NCI-H2227 (cell line): ENCODE measurements around the gene PRXL2B.

Experiments used
- DNase-seq: peaks from one replicate; lab custom pipeline; 2025; ENCODE audit not compliant: unreplicated experiment; lab: John Stamatoyannopoulos, UW

The PRXL2B gene

DNA sequence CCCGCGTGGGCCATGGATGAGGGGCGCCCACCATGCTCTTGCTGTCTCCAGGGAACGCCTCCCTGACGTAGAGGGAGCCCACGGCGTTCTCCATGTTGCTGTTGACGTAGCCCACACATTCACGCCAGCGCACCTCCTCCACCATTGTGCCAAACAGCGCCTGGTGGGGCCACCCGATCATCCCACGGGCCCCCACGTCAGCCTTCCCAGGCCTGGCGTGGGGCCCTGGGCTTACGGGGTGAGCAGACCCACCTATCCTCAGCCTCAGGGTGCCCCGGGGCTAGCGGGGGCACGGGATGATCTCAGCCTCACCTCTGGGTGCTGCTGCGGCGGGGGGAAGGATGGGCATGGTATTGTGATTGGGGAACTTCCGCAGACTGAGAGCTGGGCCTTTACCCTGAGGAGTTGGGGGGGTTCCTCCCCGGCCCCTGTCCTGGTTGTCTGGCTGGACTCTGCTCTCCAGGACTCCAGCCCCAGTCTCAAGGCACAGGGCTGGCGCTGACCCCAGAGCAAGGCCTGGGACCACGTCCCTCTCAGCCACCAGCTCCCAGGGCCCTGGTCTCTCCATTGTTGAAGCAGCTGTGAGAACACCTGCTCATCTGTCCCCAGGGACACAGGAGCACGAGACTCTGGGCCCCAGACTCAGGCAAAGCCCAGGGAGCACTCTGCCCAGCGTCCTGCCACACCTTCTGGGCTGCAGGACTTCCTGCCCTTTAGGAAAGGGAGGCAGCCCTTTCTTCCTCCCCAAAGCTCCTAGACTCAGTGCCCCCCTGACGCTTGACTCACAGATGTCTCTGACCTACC lies 10.2 kb downstream of the PRXL2B start:
- no peak for DNase-seq

DNA sequence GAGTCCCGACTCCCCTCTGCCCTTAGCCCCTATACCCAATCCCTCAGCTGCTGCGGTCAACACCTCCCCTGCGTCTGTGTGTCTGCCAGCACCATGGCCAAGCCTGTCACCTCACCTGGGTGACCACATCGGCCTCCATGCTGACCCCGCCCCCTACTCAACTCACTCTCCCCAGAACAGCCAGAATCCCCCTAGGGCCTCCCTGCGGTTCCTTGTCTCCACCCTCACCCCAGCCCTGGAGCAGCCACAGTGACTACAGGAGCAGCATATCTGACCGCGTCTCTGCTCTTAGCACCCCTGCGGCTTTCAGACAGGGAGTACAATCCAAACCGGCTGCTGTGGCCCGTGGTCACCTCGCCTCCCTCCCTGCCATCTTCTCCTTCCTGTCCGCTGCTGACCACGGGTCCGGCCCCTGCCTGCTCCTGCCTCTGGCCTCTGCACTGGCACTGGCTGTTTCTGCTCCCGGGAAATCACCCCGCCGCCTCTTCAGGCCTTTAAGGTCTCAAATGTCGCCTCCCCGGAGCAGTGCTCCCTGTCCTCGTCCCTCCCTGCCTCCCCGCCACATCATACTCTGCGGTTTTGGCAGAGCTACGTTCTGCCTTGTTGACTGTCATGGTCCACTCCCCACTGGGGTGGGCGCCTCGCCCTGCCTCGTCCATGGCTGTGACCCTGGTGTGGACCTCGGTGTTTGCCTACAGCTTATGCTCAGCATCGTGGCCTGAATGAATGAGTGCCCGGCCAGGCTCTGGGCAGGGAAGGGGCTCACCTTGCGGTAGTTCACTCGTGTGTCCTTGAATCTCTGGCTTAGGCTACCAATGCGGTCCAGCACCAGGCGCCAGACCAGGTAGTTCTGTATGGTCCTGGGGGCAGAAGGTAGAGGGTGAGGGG lies 11.1 kb downstream of the PRXL2B start:
- DNase-seq: no peak

DNA sequence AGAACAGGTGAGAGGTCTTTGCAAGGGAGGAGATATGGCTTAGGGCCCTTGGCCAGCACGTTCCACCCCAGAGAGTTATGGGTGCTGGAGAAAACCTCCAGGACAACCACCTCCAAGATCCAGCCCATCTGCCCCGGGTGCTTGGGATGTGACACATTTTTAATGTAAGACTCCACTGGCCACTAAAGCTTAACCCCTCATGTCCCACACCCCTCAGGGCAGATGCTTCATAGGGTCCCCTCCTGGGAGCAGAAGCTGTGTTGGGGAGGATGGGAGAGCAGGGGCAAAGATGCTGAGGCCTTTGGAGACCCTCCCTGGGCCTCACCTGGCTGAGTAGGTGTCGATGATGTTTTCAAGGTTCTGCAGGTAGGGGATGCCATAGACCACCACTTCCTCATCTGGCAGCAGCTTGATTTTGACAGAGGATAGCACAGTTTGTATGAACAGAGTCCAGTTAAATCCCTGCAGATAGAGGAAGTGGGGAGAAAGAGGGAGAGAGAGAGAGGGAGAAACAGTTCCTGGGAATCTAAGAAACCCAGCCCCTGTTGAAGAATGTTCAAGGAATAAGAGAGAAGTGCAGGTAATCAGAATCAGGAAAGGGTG lies 11.9 kb downstream of the PRXL2B start:
- no peak for DNase-seq

DNA sequence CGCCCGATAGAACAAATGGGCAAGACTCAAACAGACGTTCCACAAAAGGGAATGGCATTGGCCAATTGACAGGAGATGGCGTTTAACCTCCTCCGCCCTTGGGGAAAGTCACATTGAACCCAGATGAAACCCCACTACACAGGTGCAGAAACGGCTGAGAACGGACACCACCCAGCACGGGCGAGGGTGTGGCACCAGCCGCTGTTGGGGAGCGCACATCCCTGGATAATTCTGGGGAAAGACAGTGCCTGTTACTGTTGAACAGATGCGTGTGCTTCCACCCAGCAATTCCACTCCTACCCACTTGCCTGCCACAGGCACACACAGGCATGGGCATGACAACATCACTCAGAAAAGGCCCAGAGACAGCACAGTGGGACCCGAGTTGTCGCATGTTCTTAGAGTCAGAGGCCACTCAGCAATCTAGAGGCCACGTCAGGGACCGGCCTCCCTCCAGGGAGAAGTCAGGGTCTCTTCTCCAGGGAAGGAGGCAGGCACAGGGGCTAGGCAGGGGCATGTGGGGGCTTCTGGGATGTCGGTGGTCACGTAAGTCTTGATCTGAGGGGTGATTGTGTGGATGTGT lies 15.2 kb downstream of the PRXL2B start:
- DNase-seq: no peak

DNA sequence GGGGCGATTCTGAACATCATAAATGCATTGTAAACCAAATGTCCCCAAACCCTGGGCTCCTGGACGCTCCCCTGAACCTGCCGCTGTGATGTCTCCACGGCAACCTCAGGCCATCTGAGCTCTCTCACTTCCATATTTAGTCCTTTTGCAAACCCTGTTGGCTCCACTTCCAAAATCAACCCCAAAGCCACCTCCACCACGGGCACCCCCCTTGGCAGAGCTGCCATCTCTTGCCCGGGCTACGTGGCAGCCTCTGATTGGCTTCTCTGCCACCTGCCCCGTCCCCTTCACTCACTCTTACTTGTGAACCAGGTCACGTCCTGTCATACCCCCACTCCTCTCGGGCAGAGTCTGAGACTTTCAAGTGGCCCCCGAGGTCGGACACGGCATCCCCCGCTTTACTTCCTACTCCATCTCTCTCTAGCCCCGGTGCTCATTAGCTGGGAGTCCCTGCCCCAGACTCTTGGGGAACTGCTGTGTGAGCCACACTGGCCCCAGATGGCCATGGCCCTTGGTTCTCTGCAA lies 15.8 kb downstream of the PRXL2B start:
- no peak for DNase-seq

DNA sequence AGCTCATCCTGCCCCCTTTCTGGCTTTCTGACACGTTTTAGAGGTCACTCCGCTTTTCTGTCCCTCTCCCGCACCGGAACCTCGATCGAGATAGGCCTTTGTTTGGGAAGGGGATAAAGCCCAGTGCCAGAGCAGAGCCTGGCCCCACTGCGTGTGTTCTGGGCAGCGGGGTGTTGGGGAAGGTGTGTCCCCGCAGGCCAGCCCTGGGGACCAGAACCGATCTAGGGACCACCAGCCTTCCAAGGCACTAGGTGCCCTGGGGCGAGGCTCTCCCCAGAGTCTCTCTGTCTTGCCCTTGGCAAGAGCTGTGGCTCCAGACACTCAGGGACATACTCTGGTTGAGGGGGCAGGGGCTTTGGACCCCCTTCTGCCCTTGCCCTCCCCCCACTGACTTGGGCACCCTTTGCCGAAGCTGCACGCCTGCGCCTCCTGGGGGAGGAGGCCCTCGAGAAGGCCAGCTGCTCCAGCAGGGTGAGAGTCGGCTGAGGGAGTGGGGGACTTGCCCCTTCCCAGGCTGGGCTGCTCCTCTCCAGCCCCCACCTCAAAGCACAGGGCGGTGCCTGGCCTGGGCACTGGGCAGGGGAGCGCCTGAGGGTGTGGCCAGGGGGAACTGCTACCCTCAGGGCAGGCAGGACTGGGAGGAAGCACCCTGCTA lies 16.4 kb downstream of the PRXL2B start:
- DNase-seq: no peak

DNA sequence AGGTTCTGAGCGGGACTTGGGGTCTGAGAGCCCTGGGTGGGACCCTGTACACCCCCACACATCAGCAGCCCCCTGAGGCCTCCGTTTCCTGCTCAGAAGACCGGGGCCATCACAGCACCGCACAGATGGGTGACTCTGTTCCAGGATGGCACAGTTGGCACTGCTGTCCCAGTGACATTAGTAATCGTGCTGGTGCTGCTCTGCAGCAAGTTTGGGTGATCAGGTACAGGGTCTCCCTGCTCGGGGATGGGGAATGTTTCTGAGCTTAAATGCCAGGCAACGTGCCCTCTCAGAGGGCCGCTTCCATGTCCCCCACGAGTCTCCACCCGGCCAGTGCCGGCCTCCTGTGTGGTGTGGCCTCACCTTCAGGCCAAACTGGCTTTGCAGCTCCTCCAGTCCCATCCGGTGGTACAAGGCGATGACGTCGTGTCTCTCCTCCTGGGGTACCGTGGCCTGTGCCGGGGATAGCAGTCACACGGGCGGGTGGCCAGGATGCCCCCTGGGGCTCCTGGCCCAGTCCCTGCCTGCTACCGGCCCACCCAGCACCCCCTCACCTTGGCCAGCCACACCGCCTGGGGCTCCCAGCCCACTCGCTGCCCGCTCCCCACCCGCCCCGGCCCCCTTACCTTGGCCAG lies 17.1 kb downstream of the PRXL2B start:
- DNase-seq: no peak

DNA sequence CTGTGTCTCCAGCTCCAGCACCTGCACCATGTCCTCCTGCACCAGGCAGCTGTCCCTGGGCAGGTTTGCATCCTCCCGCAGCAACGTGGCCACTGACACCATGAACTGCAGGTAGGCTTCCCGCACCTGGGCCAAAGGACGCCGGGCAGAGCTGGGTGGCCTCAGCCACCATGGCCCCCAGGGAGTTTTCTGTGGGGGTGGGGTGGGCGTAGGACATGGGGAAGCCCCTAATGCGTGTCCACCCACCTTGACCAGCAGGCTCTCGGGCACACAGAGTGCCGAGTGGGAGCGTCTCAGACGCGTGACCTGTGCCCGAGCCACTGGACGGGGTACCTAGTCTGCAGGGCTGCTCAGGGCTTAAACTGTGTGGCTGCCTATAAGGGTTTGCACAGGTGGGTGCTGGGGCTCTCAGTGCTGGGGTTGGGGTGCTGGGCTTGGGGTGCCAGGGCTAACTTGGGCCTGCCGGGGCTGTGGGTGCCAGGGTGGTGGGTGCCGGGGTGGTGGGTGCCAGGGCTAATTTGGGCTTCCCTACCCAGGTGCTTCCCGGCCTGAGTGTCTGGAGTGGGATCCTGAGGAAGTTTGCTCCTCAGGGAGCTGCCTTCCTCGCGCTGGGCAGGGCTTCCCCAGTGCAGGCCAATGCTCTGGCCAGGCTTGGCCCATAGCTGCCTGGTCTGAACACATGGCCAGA lies 17.7 kb downstream of the PRXL2B start:
- no peak for DNase-seq

DNA sequence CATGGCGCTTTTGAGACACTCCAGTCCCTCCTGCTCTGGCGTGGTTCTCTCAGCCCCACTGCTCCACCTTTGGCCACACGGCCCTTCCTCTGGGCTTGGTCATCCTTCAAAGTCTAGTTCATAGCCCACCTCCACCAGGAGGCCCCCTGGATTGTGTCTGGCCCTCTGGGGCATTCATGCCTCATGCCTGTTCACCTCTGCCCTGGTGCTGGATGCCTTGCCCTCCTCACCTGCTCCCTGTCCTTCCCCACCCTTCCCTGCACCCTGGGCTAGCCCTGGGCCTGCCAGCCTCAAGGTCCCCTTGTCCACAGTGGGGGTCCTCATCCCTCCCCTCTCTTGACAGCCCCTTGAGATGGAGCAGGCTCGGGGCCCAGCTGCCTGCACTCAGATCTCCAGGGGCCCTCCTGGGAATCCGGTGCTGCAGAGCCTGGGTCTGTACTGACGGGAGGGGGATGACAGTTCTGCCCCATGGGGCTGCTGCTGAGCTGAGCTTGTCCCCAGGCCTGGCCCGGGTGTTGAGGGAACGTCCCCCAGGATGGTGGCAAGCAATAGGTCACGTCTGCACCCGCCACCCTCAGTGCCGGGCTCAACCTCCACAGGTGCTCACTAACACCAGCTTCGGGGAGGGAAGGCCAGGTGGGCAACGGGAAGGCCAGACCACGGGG lies 18.4 kb downstream of the PRXL2B start:
- DNase-seq: no peak

DNA sequence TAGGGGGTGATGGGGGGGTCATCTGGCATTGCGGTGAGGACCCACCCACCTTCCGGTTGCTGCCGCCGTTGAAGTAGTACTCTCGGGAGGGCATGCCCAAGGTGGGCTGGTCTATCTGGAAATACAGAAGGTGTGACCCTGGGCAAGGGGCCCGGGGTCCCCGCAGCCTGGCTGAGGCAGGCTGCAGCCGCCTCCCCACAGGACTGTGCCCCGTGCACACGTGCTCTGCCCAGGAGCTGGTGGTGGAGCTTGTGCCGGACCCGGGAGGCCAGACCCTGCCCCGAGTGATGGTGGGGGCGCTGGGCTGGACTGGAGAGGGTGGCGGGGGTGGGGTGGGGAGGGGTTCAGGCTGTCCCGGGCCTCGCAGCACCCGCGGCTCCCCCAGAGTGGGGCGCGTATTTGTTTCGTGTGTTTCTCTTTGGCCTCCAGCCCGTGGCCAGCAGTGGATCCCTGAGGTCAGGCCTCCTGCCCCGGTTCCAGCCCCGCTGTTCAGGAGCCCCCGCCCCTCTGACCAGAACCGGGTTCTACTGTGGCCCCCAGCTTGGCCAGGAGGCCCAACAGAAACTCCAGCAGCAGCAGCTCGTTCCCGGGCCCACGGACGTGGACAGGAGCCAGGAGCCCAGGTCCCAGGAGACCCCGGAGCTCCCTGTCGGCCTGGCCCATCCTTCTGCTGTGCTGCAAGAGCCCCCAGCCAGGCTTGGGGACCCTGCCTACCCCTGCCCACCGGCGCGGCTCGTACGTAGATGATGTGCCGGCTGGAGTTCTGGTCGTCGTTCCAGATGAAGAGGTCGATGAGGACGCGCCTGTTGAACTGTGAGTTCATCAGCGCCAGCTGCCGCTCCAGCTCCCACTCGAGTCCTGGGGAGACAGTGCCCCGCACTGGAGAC lies 19.2 kb downstream of the PRXL2B start:
- DNase-seq: no peak

DNA sequence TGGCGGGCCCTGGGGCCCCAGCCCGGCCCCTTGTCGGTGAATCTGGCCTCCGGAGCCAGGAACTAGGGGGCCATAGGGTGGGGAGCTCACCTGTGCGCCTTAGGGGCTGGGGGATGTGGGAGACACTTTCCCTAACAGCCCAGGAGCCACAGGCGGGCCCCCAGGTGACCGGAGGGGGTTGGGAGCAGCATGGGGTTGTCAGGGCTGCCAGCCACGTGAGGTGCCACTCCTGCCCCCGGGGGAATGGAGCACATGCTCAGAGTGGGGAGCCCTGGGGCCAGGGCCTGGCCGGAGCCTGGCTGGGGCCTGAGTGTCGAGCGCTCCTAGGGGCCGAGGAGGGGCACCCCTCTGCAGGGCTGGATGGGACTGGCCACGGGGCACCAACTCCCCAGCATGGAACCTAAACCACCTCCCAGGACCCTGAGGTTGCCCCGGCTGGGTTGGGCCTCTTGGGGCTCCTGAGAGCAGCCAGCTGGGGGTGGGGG lies 19.9 kb downstream of the PRXL2B start:
- no peak for DNase-seq

DNA sequence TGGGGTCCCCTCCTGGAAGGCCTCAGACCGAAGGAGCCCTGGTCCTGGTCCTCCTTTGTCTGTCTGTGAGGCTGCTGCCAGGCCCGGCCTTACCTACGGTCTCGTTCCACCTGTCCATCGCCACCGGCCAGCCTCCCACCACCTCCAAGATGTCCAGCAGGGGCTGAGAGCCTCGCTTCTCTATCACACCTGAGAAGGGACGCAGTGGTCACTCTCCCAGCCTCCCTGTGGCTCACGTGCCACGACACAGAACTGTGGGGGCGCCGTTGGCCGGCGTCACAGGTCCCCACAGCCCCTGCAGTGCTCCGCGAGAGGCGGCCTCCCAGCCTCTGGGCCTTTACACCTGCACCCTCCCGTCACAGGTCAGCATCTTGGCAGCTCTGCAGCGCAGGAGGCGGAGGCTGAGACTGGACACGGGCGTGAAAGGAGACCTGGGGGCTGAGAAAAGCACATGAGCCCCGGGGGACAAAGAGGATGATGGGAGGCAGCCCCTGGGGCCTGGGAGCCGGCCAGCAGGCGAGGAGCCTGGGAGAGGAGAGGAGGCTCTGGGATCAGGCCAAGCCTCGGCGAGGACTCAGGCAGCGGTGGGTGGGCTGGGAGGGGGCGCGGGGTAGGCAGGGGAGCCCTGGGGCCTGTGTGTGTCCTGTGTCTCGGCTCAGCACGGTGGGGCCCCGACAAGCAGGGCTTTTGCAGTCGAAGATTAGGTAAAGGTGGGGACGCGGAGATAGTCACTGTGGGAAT lies 20.5 kb downstream of the PRXL2B start:
- no peak for DNase-seq

DNA sequence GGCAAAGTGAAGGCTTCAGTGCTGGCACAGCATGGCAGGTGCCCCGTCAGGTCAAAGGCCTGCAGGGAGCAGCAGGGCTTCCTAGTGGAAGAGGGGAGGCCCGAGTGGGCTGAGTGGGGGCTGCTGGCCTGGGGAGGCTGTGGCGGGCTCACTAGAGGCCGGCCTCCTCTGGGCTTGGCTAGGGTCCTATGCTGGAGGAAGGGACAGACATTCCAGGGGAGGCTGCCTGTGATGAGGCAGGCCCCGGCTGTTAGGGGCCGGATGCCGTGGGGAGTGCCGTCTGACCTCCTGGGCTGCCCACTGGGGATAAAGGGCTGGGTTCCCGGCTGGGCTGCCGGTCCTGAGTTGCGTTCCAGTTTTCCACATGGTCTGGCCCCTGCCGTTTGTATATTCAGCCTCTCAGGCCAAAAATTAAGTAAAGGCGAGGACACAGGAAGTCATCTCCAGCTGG lies 21.1 kb downstream of the PRXL2B start:
- no peak for DNase-seq

DNA sequence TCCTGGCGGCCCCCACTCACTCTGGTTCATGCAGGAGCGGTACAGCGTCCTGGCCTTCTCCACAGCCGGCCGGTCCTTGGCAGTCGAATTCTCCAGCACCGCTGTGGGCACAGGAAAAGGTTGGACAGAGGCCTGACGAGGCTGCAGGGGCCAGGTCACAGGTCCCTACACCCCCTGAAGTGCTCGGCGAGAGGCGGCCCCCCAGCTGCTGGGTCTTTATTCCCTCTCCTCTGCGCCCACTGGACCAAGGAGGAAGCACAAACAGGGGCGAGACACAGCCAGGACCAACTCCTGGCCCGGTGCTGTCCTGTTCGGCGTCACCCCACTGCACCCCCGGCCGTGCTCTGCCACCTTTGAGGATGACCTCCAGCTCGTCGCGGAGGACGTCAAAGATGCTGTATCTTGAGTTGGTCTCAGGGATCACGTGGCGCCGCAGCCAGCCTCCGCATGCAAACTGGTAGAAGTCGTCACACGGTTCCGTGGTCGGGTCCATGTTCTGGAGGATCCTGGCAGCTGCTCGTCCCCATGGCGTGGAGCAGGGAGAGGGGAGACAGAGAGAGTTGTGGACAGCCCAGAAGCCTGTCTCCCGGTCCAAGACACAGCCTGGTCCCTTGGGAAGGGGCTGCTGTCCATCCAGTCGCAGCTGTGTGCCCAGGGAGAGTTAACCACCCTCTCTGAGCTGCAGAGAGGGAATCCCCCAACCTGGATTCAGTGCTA lies 22.9 kb downstream of the PRXL2B start:
- DNase-seq: no peak

DNA sequence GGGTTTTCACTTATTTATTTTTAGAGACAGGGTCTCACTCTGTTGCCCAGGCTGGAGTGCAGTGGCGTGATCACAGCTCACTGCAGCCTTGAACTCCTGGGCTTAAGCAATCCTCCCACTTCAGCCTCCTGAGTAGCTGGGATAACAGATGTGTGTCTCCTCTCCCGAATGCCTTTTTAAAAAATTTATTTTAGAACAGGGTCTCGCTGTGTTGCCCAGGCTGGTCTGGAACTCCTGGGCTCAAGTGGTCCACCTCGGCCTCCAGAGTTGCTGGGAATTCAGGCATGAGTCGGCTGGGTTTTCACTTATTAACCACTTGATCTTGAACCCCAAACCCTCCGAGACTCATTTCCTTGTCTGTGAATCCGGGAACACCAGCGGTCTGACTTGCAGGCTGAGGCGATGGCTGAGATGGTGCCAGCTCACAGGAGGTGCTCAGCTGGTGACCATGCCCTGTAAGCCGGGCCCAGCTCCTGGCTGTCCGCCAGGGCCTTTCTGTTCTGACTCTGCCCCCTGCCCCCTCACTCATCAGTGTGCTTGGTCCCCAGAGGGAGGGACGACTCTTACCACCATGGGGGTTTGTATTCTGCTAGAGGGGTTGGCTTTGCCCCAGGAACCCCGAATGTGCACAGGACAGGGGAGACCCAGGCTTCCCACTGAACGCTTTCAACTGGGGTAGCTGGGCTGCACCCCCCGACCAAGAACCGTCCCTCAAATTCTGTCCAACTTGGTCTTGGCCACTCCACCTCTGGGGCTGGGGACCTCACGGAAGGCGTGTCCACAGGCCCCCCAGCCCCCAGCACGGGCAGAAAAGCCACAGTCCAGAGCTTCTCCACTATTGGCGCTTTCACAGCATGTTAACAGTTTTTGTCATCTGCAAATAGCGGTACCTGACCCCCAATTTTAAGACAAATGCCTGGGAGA lies 23.7 kb downstream of the PRXL2B start:
- DNase-seq: peak; percentile 31
